Stimulated activated CD4-positive, alpha-beta T cell treated with anti-CD3 and anti-CD28 coated beads, Interleukin-4, amount 100 ng/mL, for 1 hour (primary cell): Measurements from ENCODE around the gene PCDHGB3.
"Not testable (repeated sequence)": the region's sequence is repeated elsewhere in the genome, so short reads cannot be mapped to it uniquely, and the experiment has no call there.

Experiments
- DNase-seq: peaks from one replicate; pipeline ENCODE4 v3.0.0-alpha.2; 2020

Gene PCDHGB3

DNA sequence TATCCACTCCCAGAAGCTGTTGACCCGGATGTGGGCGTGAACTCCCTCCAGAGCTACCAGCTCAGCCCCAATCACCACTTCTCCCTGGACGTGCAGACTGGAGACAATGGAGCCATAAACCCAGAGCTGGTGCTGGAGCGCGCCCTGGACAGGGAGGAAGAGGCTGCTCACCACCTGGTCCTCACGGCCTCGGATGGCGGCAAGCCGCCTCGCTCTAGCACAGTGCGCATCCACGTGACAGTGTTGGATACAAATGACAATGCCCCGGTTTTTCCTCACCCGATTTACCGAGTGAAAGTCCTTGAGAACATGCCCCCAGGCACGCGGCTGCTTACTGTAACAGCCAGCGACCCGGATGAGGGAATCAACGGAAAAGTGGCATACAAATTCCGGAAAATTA is 23.2 kb downstream of the PCDHGB3 start:
- no peak for DNase-seq

DNA sequence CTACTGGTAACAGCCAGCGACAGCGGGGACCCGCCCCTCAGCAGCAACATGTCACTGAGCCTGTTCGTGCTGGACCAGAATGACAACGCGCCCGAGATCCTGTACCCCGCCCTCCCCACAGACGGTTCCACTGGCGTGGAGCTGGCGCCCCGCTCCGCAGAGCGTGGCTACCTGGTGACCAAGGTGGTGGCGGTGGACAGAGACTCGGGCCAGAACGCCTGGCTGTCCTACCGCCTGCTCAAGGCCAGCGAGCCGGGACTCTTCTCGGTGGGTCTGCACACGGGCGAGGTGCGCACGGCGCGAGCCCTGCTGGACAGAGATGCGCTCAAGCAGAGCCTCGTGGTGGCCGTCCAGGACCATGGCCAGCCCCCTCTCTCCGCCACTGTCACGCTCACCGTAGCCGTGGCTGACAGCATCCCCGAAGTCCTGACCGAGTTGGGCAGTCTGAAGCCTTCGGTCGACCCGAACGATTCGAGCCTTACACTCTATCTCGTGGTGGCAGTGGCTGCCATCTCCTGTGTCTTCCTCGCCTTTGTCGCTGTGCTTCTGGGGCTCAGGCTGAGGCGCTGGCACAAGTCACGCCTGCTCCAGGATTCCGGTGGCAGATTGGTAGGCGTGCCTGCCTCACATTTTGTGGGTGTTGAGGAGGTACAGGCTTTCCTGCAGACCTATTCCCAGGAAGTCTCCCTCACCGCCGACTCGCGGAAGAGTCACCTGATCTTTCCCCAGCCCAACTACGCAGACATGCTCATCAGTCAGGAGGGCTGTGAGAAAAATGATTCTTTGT is 24.6 kb downstream of the PCDHGB3 start:
- not testable (repeated sequence) for DNase-seq

DNA sequence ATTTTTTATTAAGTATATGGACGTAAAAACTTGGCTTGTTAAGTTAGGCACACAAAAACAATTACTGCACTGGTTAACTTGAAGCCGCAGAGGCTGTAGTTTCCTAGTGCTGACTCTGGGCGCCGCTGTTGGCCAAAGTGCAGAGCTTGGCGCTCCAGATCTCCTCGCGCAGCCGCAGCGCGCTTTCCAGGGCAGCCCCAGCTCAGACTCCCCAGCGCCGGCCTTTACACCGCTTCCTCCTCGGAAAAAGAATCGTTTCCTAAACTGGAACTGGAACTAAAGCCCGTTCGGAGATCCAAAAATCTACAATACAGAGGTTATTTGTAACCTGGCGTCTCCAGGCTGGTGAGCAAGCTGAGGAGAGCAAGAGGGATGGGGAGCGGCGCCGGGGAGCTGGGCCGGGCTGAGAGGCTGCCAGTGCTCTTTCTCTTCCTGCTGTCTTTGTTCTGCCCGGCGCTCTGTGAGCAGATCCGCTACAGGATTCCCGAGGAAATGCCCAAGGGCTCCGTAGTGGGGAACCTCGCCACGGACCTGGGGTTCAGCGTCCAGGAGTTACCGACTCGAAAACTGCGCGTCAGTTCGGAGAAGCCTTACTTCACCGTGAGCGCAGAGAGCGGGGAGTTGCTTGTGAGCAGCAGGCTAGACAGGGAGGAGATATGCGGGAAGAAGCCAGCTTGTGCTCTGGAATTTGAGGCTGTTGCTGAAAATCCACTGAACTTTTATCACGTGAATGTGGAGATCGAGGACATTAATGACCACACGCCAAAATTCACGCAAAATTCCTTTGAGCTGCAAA is 27.9 kb downstream of the PCDHGB3 start, which contains the start of gene PCDHGB5:
TSS of gene PCDHGB5 (plus strand) at position 192 of the 796 bp plus-strand sequence. CDS start at position 373, 181 bp downstream.
- DNase-seq, result peak; percentile 56

DNA sequence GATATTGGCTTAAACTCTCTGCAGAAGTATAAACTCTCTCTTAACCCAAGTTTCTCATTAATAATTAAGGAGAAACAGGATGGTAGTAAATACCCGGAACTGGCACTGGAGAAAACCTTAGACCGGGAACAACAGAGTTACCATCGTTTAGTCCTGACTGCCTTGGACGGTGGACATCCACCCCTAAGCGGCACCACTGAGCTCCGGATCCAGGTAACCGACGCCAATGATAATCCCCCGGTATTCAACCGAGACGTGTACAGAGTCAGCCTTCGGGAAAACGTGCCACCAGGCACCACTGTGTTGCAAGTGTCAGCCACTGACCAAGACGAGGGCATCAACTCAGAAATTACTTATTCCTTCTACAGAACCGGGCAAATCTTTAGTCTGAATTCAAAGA is 28.6 kb downstream of the PCDHGB3 start:
- DNase-seq, result no peak

DNA sequence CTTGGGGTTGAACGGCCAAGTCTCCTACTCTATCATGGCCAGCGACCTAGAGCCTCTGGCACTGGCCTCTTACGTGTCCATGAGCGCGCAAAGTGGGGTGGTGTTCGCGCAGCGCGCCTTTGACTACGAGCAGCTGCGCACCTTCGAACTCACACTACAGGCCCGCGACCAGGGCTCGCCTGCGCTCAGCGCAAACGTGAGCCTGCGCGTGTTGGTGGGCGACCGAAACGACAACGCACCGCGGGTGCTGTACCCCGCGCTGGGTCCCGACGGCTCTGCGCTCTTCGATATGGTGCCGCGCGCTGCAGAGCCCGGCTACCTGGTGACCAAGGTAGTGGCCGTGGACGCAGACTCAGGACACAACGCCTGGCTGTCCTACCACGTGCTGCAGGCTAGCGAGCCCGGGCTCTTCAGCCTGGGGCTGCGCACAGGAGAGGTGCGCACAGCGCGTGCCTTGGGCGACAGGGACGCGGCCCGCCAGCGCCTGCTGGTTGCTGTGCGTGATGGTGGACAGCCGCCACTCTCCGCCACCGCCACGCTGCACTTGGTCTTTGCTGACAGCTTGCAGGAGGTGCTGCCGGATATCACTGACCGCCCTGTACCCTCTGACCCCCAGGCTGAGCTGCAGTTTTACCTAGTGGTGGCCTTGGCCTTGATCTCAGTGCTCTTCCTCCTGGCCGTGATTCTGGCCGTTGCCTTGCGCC is 29.7 kb downstream of the PCDHGB3 start:
- DNase-seq, result no peak

DNA sequence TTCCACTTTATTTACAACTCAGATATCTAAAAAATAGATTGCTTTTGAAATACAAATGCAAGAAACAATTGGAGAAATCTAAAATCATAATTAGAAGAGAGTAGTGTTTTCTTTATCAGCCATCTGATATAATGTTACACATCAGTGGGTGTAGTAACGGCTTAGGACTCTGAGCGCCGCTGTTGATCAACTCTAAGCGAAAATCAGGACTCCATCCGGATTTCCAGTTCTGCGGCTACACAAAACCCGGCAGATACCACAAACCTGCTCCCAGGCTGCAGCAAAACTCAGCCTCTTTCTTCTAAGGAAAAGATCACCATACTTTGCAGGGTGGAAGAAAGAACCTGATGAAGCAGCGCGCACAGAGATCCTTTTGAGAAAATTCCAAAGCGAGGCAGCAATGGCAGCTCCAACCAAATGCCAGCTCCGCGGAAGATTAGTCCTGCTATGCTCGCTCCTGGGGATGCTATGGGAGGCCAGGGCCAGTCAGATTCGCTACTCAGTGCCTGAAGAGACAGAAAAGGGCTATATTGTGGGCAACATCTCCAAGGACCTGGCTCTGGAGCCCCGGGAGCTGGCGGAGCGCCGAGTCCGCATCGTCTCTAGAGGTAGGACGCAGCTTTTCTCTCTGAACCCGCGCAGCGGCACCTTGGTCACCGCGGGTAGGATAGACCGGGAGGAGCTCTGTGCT is 32.7 kb downstream of the PCDHGB3 start, which contains the start of gene PCDHGA9:
TSS of gene PCDHGA9 (plus strand) at position 226 of the 691 bp plus-strand sequence. CDS start at position 401, 175 bp downstream.
- no peak for DNase-seq

DNA sequence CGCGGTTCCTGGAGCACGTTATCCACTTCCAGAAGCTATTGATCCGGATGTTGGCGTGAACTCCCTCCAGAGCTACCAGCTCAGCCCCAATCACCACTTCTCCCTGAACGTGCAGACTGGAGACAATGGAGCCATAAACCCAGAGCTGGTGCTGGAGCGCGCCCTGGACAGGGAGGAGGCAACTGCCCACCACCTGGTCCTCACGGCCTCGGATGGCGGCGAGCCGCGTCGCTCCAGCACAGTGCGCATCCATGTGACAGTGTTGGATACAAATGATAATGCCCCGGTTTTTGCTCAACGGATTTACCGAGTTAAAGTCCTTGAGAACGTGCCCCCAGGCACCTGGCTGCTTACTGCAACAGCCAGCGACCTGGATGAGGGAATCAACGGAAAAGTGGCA is 33.3 kb downstream of the PCDHGB3 start:
- no peak for DNase-seq

DNA sequence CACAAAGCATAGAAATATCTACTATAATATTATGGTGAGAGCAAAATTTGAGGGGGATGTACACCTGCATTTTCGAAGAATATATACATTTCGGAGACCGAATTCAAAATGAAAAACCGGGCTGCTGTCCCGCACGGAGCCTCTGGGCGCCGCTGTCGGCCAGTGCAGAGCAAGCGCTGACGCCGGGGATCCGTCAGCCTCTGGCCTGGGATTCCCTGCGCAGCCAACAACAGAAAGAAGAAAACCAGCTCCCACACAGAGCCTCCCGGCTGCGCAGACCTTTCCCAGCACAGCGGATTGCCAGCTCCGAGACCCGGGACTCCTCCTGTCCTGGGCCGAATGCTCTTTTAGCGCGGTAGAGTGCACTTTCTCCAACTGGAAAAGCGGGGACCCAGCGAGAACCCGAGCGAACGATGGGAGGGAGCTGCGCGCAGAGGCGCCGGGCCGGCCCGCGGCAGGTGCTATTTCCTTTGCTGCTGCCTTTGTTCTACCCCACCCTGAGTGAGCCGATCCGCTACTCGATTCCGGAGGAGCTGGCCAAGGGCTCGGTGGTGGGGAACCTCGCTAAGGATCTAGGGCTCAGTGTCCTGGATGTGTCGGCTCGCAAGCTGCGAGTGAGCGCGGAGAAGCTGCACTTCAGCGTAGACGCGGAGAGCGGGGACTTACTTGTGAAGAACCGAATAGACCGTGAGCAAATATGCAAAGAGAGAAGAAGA is 37.9 kb downstream of the PCDHGB3 start, which contains the start of gene PCDHGB6:
TSS of gene PCDHGB6 (plus strand) at position 232 of the 716 bp plus-strand sequence. CDS start at position 414, 182 bp downstream.
- DNase-seq, result peak; percentile 50

DNA sequence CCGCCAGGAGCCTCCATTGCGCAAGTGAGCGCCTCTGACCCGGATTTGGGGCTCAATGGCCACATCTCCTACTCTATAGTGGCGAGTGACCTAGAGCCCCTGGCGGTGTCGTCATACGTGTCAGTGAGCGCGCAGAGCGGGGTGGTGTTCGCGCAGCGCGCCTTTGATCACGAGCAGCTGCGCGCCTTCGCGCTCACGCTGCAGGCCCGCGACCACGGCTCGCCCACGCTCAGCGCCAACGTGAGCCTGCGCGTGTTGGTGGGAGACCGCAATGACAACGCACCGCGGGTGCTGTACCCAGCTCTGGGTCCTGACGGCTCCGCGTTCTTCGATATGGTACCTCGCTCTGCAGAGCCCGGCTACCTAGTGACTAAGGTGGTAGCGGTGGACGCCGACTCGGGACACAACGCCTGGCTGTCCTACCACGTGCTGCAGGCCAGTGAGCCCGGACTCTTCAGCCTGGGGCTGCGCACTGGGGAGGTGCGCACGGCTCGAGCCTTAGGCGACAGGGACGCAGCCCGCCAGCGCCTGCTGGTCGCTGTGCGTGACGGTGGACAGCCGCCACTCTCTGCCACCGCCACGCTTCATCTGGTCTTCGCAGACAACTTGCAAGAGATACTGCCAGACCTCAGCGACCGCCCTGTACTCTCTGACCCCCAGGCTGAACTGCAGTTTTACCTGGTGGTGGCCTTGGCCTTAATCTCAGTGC is 39.7 kb downstream of the PCDHGB3 start:
- DNase-seq, result no peak

DNA sequence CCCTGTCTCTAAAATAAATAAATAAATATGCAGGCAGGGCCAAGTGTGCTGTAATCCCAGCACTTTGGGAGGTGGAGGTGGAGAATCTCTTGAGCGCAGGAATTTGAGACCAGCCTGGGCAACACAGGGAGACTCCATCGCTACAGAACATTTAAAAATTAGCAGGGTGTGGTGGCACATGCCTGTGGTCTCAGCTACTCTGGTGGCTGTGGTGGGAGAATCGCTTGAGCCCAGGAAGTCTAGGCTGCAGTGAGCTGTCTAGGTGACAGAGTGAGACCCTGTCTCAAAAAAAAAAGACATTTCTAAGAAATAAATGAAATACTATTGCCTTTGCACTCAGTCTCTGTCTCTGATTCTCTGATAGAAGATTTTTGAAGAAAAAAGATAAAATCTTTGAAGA is 41.5 kb downstream of the PCDHGB3 start:
- no peak for DNase-seq

DNA sequence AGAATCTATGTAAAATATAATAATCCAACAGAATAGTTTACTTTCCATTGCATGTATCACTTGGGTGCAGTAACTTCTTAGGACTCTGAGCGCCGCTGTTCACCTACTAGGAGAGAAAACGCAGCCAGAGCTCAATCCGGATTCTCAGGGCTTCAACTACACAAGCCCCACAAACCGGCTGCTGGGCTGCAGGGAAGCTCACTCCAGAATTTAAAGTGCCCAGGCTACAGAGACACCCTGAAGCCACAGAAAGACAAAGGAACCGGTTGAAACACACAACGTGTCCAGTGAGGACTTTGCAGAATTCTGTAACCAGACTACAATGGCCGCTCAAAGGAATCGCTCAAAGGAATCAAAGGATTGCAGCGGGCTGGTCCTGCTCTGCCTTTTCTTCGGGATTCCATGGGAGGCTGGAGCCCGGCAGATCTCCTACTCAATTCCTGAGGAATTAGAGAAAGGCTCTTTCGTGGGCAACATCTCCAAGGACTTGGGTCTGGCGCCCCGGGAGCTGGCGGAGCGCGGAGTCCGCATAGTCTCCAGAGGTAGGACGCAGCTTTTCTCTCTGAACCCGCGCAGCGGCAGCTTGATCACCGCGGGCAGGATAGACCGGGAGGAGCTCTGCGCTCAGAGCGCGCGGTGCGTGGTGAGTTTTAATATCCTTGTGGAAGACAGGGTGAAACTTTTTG is 43.0 kb downstream of the PCDHGB3 start, which contains the start of gene PCDHGA10:
TSS of gene PCDHGA10 (plus strand) at position 134 of the 686 bp plus-strand sequence. CDS start at position 323, 189 bp downstream.
- DNase-seq, result peak; percentile 59

DNA sequence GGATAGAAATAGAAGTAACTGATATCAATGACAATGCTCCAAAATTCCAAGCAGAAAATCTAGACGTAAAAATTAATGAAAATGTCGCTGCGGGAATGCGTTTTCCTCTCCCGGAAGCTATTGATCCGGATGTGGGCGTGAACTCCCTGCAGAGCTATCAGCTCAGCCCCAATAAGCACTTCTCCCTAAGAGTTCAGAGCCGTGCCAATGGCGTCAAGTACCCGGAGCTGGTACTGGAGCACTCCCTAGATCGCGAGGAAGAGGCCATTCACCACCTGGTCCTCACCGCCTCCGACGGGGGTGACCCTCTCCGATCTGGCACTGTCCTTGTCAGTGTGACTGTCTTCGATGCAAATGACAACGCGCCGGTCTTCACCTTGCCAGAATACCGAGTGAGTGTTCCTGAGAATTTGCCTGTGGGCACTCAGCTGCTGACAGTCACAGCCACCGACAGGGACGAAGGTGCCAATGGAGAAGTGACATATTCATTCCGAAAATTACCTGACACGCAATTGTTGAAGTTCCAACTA is 43.6 kb downstream of the PCDHGB3 start:
- DNase-seq, result no peak

DNA sequence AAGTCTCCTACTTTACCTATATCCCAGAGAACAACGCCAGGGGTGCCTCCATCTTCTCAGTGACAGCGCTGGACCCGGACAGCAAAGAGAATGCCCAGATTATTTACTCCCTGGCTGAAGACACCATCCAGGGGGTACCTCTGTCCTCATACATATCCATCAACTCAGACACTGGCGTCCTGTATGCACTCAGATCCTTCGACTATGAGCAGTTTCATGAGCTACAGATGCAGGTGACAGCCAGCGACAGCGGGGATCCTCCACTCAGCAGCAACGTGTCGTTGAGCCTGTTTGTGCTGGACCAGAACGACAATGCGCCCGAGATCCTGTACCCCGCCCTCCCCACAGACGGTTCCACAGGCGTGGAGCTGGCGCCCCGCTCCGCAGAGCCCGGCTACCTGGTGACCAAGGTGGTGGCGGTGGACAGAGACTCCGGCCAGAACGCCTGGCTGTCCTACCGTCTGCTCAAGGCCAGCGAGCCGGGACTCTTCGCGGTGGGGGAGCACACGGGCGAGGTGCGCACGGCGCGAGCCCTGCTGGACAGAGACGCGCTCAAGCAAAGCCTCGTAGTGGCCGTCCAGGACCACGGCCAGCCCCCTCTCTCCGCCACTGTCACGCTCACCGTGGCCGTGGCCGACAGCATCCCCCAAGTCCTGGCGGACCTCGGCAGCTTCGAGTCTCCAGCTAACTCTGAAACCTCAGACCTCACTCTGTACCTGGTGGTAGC is 44.7 kb downstream of the PCDHGB3 start:
- DNase-seq, result not testable (repeated sequence)

DNA sequence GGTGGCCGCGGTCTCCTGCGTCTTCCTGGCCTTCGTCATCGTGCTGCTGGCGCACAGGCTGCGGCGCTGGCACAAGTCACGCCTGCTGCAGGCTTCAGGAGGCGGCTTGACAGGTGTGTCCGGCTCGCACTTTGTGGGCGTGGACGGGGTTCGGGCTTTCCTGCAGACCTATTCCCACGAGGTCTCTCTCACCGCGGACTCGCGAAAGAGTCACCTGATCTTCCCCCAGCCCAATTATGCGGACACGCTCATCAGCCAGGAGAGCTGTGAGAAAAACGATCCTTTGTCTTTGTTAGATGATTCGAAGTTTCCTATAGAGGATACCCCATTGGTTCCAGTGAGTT is 45.2 kb downstream of the PCDHGB3 start:
- not testable (repeated sequence) for DNase-seq

DNA sequence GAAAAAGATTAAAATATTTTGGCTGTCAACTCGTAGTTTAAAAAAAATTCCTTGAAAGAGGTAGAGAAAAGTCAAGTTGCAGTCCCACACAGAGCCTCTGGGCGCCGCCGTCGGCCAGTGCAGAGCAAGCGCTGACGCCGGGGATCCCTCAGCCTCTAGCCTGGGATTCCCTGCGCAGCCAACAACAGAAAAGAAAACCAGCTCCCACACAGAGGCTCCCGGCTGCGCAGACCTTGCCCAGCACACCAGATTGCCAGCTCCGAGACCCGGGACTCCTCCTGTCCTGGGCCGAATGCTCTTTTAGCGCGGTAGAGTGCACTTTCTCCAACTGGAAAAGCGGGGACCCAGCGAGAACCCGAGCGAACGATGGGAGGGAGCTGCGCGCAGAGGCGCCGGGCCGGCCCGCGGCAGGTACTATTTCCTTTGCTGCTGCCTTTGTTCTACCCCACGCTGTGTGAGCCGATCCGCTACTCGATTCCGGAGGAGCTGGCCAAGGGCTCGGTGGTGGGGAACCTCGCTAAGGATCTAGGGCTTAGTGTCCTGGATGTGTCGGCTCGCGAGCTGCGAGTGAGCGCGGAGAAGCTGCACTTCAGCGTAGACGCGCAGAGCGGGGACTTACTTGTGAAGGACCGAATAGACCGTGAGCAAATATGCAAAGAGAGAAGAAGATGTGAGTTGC is 47.6 kb downstream of the PCDHGB3 start, which contains the start of gene PCDHGB7:
TSS of gene PCDHGB7 (plus strand) at position 184 of the 679 bp plus-strand sequence. CDS start at position 367, 183 bp downstream.
- DNase-seq, result peak; percentile 58

DNA sequence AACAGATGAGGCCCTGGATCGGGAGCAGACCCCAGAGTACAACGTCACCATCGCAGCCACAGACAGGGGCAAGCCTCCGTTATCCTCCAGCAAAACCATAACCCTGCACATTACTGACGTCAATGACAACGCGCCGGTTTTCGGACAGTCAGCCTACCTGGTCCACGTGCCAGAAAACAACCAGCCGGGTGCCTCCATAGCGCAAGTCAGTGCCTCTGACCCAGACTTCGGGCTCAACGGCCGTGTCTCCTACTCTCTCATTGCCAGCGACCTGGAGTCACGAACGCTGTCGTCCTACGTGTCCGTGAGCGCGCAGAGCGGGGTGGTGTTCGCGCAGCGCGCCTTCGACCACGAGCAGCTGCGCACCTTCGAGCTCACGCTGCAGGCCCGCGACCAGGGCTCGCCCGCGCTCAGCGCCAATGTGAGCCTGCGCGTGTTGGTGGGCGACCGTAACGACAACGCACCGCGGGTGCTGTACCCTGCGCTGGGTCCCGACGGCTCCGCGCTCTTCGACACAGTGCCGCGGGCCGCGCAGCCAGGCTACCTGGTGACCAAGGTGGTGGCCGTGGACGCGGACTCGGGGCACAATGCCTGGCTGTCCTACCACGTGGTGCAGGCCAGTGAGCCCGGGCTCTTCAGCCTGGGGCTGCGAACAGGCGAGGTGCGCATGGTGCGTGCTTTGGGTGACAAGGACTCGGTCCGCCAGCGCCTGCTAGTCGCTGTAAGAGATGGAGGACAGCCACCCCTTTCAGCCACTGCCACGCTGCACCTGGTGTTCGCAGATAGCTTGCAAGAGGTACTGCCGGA is 49.2 kb downstream of the PCDHGB3 start:
- no peak for DNase-seq

DNA sequence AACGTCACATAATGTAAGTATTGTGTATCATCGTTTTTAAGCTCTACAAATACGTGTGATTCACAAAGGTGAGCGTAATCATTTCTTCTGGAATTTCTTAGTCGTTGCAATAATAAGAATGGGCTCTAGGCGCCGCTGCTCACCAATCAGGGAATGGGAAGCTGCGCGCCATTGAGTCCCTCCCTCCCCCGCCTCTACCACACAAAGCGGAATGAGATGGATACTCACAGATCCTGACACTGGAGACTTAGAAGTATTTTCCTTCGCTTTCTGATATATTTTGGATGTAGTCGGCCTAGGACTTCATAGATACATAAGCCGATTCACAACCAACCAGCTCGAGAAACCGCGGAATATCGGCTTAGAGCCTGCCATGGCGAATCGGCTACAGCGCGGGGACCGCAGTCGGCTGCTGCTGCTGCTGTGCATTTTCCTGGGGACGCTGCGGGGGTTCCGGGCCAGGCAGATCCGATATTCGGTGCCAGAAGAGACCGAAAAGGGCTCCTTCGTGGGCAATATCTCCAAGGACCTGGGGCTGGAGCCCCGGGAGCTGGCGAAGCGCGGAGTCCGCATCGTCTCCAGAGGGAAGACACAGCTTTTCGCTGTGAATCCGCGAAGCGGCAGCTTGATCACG is 50.9 kb downstream of the PCDHGB3 start, which contains the start of gene PCDHGA11:
TSS of gene PCDHGA11 (plus strand) at position 197 of the 634 bp plus-strand sequence. CDS start at position 374, 177 bp downstream.
- DNase-seq, result peak; percentile 34
